Measurements from ENCODE around the gene SLIRP. TPM values are rescaled to one million over a fixed set of nuclear protein-coding genes. Genes with fewer than 3 reads are reported as not detected.
A peak's percentile ranks its signal among the peaks of the same experiment; 100 is the strongest.
"Not testable (repeated sequence)": the region's sequence is repeated elsewhere in the genome, so short reads cannot be mapped to it uniquely, and the experiment has no call there.

Gene SLIRP
- total RNA-seq = 100 to 1,000 TPM in 6 of 9 donors, 10 to 100 TPM in 3; 70.6 to 744 (median 108) TPM
- 100 to 1,000 TPM; 208 to 602 (median 475) TPM for polyA plus RNA-seq
- long read RNA-seq, donor 1, transcript SLIRP-209 (4 exons, 408 nt) = major isoform, 237 of 264 reads
- long read RNA-seq, donor 1, transcript SLIRP-208 (3 exons, 450 nt) = minor isoform, 8 of 264 reads
- long read RNA-seq, donor 1, partial matches to known transcripts = 7 of 264 reads
- long read RNA-seq, donor 1, other reads (novel, unspliced or antisense) = 0 of 264 reads
- long read RNA-seq, donor 2, transcript SLIRP-209 (4 exons, 408 nt) = major isoform, 133 of 140 reads
- long read RNA-seq, donor 2, partial matches to known transcripts = 0 of 140 reads
- long read RNA-seq, donor 2, other reads (novel, unspliced or antisense) = 0 of 140 reads
- long read RNA-seq, donor 3, transcript SLIRP-201 (4 exons, 394 nt) = minor isoform, 7 of 219 reads
- long read RNA-seq, donor 3, transcript SLIRP-209 (4 exons, 408 nt) = major isoform, 179 of 219 reads
- long read RNA-seq, donor 3, transcript SLIRP-208 (3 exons, 450 nt) = minor isoform, 5 of 219 reads
- long read RNA-seq, donor 3, partial matches to known transcripts = 21 of 219 reads
- long read RNA-seq, donor 3, other reads (novel, unspliced or antisense) = 0 of 219 reads
- long read RNA-seq, donor 4, transcript SLIRP-209 (4 exons, 408 nt) = major isoform, 244 of 259 reads
- long read RNA-seq, donor 4, partial matches to known transcripts = 0 of 259 reads
- long read RNA-seq, donor 4, other reads (novel, unspliced or antisense) = 7 of 259 reads
- long read RNA-seq, donor 5, transcript SLIRP-209 (4 exons, 408 nt) = major isoform, 121 of 134 reads
- long read RNA-seq, donor 5, transcript SLIRP-204 (5 exons, 471 nt) = minor isoform, 5 of 134 reads
- long read RNA-seq, donor 5, partial matches to known transcripts = 0 of 134 reads
- long read RNA-seq, donor 5, other reads (novel, unspliced or antisense) = 2 of 134 reads
- long read RNA-seq, donor 6, transcript SLIRP-201 (4 exons, 394 nt) = minor isoform, 5 of 156 reads
- long read RNA-seq, donor 6, transcript SLIRP-209 (4 exons, 408 nt) = major isoform, 142 of 156 reads
- long read RNA-seq, donor 6, partial matches to known transcripts = 0 of 156 reads
- long read RNA-seq, donor 6, other reads (novel, unspliced or antisense) = 5 of 156 reads
- long read RNA-seq, donor 7, transcript SLIRP-209 (4 exons, 408 nt) = major isoform, 102 of 108 reads
- long read RNA-seq, donor 7, partial matches to known transcripts = 0 of 108 reads
- long read RNA-seq, donor 7, other reads (novel, unspliced or antisense) = 0 of 108 reads
- long read RNA-seq, donor 8, transcript SLIRP-209 (4 exons, 408 nt) = major isoform, 121 of 142 reads
- long read RNA-seq, donor 8, partial matches to known transcripts = 7 of 142 reads
- long read RNA-seq, donor 8, other reads (novel, unspliced or antisense) = 0 of 142 reads
- long read RNA-seq, donor 9, transcript SLIRP-209 (4 exons, 408 nt) = major isoform, 92 of 105 reads
- long read RNA-seq, donor 9, partial matches to known transcripts = 5 of 105 reads
- long read RNA-seq, donor 9, other reads (novel, unspliced or antisense) = 0 of 105 reads
- long read RNA-seq, donor 10, transcript SLIRP-209 (4 exons, 408 nt) = major isoform, 67 of 68 reads
- long read RNA-seq, donor 10, partial matches to known transcripts = 0 of 68 reads
- long read RNA-seq, donor 10, other reads (novel, unspliced or antisense) = 0 of 68 reads

DNA sequence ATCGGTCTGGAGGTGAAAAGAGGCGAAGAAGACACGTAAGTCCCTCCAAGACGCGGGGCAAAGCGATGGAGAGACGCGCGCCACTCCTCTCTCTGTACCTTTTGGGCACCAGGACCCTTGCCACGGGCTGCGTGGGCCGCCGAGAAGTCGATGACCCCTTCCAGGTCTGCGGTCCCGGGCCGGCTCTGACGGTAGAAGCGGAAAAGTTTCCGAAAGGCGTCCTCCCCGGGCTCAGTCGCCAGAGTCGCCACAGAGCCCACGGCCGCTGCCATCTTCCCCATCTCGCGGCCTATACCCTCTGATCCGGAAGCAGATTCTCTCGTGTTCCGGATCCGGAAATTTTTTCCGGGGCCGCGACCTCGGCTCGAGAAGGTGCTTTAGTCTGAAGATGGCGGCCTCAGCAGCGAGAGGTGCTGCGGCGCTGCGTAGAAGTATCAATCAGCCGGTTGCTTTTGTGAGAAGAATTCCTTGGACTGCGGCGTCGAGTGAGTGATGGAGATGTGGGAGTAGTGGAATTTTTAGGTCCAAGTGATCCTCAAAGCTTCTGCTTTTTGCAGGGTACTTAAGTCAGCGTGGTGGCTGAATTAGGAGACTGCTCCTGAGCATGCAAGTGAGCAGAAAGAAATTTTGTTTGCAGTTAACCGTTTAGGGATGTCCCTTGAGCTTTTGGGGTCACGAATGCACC lies at the start of gene SLIRP, which contains the start of gene ALKBH1:
Gene SLIRP (plus strand): TSS at position 380 of the 685 bp plus-strand sequence. CDS start 9 bp downstream, at position 389.
Gene ALKBH1 (minus strand): TSS at position 300 of the 685 bp plus-strand sequence. CDS start 19 bp downstream, at position 281.
- H3K4me1 ChIP-seq (replicated peaks in 1 of 2) = peaks cover 9 to 31% of the 10 kb centered on the region in 2 donors
- H3K36me3 ChIP-seq (replicated peaks in 1 of 2) = peaks cover 0 to 37% of the 10 kb centered on the region in 2 donors
- intact Hi-C loops (cut with DNase I) = loop anchor here in 1 of 2 donors (10.0 kb wide), 1 partner anchor 243 kb away; no protein-coding TSS in a partner anchor
- H3K4me3 ChIP-seq = peak within 1 kb of the TSS; percentile 73 to 98 (median 89)
- peak within 1 kb of the TSS in 3 of 5 donors; percentile 41 to 64 (median 62) for H3K27ac ChIP-seq
- no peaks in the 10 kb centered on the region for H3K9me3 ChIP-seq (replicated peaks in 1 of 3)
- peak; percentile 81 to 94 (median 89) for DNase-seq
- TF ChIP-seq, protein P1, sequence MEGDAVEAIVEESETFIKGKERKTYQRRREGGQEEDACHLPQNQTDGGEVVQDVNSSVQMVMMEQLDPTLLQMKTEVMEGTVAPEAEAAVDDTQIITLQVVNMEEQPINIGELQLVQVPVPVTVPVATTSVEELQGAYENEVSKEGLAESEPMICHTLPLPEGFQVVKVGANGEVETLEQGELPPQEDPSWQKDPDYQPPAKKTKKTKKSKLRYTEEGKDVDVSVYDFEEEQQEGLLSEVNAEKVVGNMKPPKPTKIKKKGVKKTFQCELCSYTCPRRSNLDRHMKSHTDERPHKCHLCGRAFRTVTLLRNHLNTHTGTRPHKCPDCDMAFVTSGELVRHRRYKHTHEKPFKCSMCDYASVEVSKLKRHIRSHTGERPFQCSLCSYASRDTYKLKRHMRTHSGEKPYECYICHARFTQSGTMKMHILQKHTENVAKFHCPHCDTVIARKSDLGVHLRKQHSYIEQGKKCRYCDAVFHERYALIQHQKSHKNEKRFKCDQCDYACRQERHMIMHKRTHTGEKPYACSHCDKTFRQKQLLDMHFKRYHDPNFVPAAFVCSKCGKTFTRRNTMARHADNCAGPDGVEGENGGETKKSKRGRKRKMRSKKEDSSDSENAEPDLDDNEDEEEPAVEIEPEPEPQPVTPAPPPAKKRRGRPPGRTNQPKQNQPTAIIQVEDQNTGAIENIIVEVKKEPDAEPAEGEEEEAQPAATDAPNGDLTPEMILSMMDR (IDR thresholded peaks at IDR 0.05) = no peak
- peak in 1 of 2 donors; percentile 60 for TF ChIP-seq POLR2A (IDR thresholded peaks at IDR 0.05)
- no peaks in the 10 kb centered on the region for H3K27me3 ChIP-seq
- WGBS, 4 donors = 0 to 1% (median 0%) methylated on average over 15 to 49 of the region's 49 CpGs

DNA sequence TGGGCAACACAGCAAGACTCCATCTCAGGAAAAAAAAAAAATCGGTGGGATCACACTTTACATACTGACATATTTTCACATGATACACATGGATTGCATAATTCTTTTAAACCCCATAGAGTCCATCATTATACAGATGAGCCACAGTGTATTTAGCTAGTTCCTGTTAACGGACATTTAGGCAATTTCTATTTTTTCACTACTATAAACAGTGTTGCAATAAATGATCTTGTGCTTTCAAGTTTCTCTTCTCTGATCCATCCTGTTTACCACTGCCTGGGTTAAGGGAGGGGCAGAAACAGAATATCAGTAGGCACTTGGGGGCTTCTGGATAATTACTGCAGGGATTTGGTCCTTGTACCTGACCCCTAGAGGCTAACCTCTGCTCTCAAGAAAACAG lies 48.1 kb upstream of the SLIRP start:
- peak overlapping the region in 1 of 5 donors; percentile 6 for H3K27ac ChIP-seq
- no peak for DNase-seq
- H3K4me1 ChIP-seq (replicated peaks in 1 of 2) = peaks cover 0 to 7% of the 10 kb centered on the region in 2 donors
- intact Hi-C loops (cut with DNase I) = loop anchor here (5.0 kb wide), 2 partner anchors 37 to 42 kb away; no protein-coding TSS in a partner anchor
- TF ChIP-seq, protein P1 (IDR thresholded peaks at IDR 0.05) = no peak
- no peak for TF ChIP-seq POLR2A (IDR thresholded peaks at IDR 0.05)
- WGBS, 4 donors = 60 to 69% (median 66%) methylated on average over 2 of the region's 2 CpGs
- H3K36me3 ChIP-seq (replicated peaks in 1 of 2) = no peaks in the 10 kb centered on the region
- no peak overlapping the region for H3K4me3 ChIP-seq
- H3K9me3 ChIP-seq (replicated peaks in 1 of 3) = no peaks in the 10 kb centered on the region
- no peaks in the 10 kb centered on the region for H3K27me3 ChIP-seq

DNA sequence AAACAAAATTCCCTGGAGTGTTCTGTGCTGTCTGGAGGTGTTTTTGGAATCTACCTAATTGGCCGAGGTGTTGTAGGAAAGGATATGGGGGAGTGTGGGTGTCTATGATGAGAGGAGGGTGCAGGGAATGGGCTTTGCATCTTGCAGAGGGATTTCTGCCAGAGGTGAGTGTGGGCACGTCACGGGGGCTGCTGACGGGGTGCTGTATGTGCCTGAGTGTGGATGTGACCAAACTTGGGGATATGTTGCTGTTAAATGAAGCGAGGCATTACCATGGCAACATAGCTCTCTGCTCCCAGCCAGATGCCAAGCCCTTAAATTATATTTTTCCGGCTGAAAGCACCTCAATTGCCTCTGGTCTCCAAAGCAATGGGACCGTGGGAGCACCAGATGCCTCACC lies 47.1 kb upstream of the SLIRP start:
- intact Hi-C loops (cut with DNase I) = loop anchor here in 1 of 2 donors (5.0 kb wide), 1 partner anchor 37 kb away; no protein-coding TSS in a partner anchor
- WGBS, 4 donors = 49 to 77% (median 69%) methylated on average over 5 to 7 of the region's 7 CpGs
- Histone ChIP-seq H3K27me3 (no peaks in the 10 kb centered on the region), H3K9me3 (replicated peaks in 1 of 3) (no peaks in the 10 kb centered on the region), H3K27ac (no peak overlapping the region), H3K4me3 (no peak overlapping the region), H3K36me3 (replicated peaks in 1 of 2) (no peaks in the 10 kb centered on the region), H3K4me1 (replicated peaks in 1 of 2) (peaks cover 0 to 7% of the 10 kb centered on the region in 2 donors)
- peak in 1 of 7 donors; percentile 35 for DNase-seq
- TF ChIP-seq POLR2A (IDR thresholded peaks at IDR 0.05) = no peak
- TF ChIP-seq, protein P1 (IDR thresholded peaks at IDR 0.05) = no peak

DNA sequence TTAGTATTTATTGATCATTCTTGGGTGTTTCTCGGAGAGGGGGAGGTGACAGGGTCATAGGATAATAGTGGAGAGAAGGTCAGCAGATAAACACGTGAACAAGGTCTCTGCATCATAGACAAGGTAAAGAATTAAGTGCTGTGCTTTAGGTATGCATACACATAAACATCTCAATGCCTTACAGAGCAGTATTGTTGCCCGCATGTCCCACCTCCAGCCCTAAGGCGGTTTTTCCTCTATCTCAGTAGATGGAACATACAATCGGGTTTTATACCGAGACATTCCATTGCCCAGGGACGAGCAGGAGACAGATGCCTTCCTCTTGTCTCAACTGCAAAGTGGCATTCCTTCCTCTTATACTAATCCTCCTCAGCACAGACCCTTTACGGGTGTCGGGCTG lies 46.3 kb upstream of the SLIRP start:
- not testable (repeated sequence) for H3K9me3 ChIP-seq (replicated peaks in 1 of 3); H3K27me3 ChIP-seq; H3K4me3 ChIP-seq; H3K36me3 ChIP-seq (replicated peaks in 1 of 2); H3K4me1 ChIP-seq (replicated peaks in 1 of 2); H3K27ac ChIP-seq
- intact Hi-C loops (cut with DNase I) = loop anchor here in 1 of 2 donors (5.0 kb wide), 1 partner anchor 36 kb away; no protein-coding TSS in a partner anchor
- 55 to 74% (median 59%) methylated on average over 3 to 9 of the region's 9 CpGs for WGBS, 4 donors
- DNase-seq = peak in 1 of 7 donors; percentile 9

Measured in adrenal gland (tissue), 19 donors.